Transverse colon (tissue), 4 donors: ENCODE results near the gene ALOX15.

ENCODE experiments used
- CTCF ChIP-seq, 5 experiments: fragments of 200-600 bp in 3 of 5; fragments of 450-650 bp in 2 of 5; sonication (generic) in 3 of 5; IDR thresholded peaks; 1 replicate in 2 of 5; 2 replicates in 3 of 5; pipeline ENCODE4 v1.5.1; 2016 to 2017; ENCODE audit warnings: antibody characterized with exemption in 5 of 5, inconsistent platforms in 3 of 5, mild to moderate bottlenecking in 2 of 5, moderate library complexity in 1 of 5
- POLR2A ChIP-seq: fragments of 450-650 bp; IDR thresholded peaks from one replicate; pipeline ENCODE4 v1.6.1; 2016; ENCODE audit warnings: antibody characterized with exemption, mild to moderate bottlenecking, moderate library complexity
- POLR2AphosphoS5 ChIP-seq, 3 donors: sonication (generic); formaldehyde crosslinking; IDR thresholded peaks; one replicate each; pipeline ENCODE4 v1.6.1; 2016; ENCODE audit warnings: antibody characterized with exemption in 3 of 3

GRCh38 chr17:4594406-4594805, 47.1 kb downstream of the ALOX15 start:
- TF ChIP-seq CTCF (IDR thresholded peaks at IDR 0.05) (no peak), POLR2AphosphoS5 (IDR thresholded peaks at IDR 0.05) (no peak), POLR2A (no peak)
